ENCODE measurements around the gene SOX5. TPM values are rescaled to one million over a fixed set of nuclear protein-coding genes. Genes with fewer than 3 reads are reported as not detected.

The SOX5 gene
- total RNA-seq, 1 experiment from 2014 or later = 3.1 TPM

DNA sequence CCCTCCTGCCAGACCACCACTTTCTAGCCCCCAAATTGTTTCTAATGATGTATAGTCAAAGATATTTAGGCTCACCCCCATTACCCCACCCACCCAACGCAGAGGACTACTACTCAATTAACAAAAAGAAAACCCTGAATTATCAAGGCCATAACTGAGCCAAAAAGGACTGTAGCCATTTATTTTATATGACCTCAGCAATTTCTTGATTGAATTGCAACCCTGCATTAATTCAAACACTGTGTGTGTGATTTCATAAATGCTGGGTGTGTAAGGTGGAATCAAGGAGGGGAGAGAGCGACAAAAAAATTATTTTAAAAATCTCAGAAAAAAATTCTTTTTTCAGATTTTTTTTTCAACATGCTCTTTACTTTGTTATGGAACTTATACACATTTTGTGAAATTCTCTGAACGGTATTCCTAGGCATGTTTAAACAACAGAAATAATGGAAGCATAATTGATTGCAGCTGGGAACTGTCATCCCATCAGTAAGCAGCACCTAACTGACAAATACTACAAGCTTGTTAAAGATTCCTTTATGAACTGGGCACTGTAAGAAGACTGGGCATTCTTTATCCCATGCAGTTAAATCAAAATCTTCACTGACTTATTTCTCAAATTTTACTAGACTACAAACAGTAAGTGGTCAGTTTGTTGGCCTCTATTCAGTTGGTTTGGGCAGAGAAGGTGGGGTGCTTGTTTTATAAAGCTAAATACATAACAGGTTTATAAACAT is 179.1 kb downstream of the SOX5 start:
- H3T11ph ChIP-seq (ENCODE audit: low read length) = no peak overlapping the region
- H3K23me2 ChIP-seq (ENCODE audit: insufficient read length, low read depth, low read length, poor library complexity, severe bottlenecking) = no peaks in the 10 kb centered on the region
- no peak overlapping the region for H4K5ac ChIP-seq (ENCODE audit: insufficient read length, low read depth, low read length)
- H3K36me3 Mint-ChIP-seq (ENCODE audit: insufficient read depth in 1 of 3, low read depth in 3 of 3) = no peaks in the 10 kb centered on the region
- no peak overlapping the region for H3K56ac ChIP-seq (ENCODE audit: insufficient read length, low read depth, low read length)
- H3K14ac ChIP-seq (ENCODE audit: insufficient read depth, low read length) = no peak overlapping the region
- H4K8ac ChIP-seq (replicated peaks; ENCODE audit: insufficient read length, low read depth, low read length) = no peak overlapping the region
- no peak overlapping the region for H2BK5ac ChIP-seq (ENCODE audit: insufficient read length, low read length)
- peak overlapping the region in 2 of 3 experiments; percentile 44 to 65; a peak in 2 of 7 replicates for H3K27ac Mint-ChIP-seq
- no peaks in the 10 kb centered on the region for H3K27me3 ChIP-seq (ENCODE audit: insufficient read depth, low read length)
- no peaks in the 10 kb centered on the region for H3K9me3 ChIP-seq (ENCODE audit: control insufficient read depth, low read depth, low read length)
- no CpG with 5 or more reads among the region's 3 CpGs for WGBS (ENCODE audit: extremely low coverage, insufficient read length, low lambda C conversion rate)
- TF ChIP-seq, protein P1, sequence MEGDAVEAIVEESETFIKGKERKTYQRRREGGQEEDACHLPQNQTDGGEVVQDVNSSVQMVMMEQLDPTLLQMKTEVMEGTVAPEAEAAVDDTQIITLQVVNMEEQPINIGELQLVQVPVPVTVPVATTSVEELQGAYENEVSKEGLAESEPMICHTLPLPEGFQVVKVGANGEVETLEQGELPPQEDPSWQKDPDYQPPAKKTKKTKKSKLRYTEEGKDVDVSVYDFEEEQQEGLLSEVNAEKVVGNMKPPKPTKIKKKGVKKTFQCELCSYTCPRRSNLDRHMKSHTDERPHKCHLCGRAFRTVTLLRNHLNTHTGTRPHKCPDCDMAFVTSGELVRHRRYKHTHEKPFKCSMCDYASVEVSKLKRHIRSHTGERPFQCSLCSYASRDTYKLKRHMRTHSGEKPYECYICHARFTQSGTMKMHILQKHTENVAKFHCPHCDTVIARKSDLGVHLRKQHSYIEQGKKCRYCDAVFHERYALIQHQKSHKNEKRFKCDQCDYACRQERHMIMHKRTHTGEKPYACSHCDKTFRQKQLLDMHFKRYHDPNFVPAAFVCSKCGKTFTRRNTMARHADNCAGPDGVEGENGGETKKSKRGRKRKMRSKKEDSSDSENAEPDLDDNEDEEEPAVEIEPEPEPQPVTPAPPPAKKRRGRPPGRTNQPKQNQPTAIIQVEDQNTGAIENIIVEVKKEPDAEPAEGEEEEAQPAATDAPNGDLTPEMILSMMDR (conservative IDR thresholded peaks at IDR 0.05) = no peak
- H3K79me1 ChIP-seq (ENCODE audit: insufficient read depth, low read depth, low read length, poor library complexity, severe bottlenecking) = no peaks in the 10 kb centered on the region
- H3K4me1 ChIP-seq (ENCODE audit: insufficient read depth, low read length) = peaks cover 4% of the 10 kb centered on the region; the same call in 1 of the 2 replicates
- no peaks in the 10 kb centered on the region for H3K27me3 Mint-ChIP-seq (ENCODE audit: low read depth)
- peaks cover 35 to 36% of the 10 kb centered on the region in 2 experiments for H3K4me1 Mint-ChIP-seq
- H2BK15ac ChIP-seq (ENCODE audit: low read depth, low read length) = no peak overlapping the region
- H3K4ac ChIP-seq (ENCODE audit: low read depth, low read length) = no peak overlapping the region
- H3K79me2 ChIP-seq (ENCODE audit: insufficient read depth, low read length) = no peaks in the 10 kb centered on the region
- H3K4me2 ChIP-seq (ENCODE audit: insufficient read depth, insufficient read length, low read length) = no peak overlapping the region
- no peak overlapping the region for H2AFZ ChIP-seq (ENCODE audit: low read length)
- H2BK120ac ChIP-seq (ENCODE audit: low read depth, low read length, poor library complexity, severe bottlenecking) = no peak overlapping the region
- H3K9ac ChIP-seq (ENCODE audit: extremely low read depth, insufficient read length, low read length) = no peak overlapping the region
- DNase-seq = no peak
- no peak overlapping the region for H3K23ac ChIP-seq (ENCODE audit: insufficient read length, low read depth, low read length)
- no peak overlapping the region for H2AK5ac ChIP-seq (ENCODE audit: insufficient read length, low read length)
- H2BK20ac ChIP-seq (ENCODE audit: low read depth, low read length, poor library complexity, severe bottlenecking) = no peak overlapping the region
- H4K20me1 ChIP-seq (ENCODE audit: control insufficient read depth, insufficient read depth, insufficient read length) = no peaks in the 10 kb centered on the region
- no peak overlapping the region for H3K27ac ChIP-seq (ENCODE audit: insufficient read length, low read depth, low read length)
- no peak overlapping the region for H3K4me3 Mint-ChIP-seq
- no peaks in the 10 kb centered on the region for H3K9me3 Mint-ChIP-seq
- no peak overlapping the region for H2BK12ac ChIP-seq (ENCODE audit: insufficient read length, low read depth, low read length)
- no peak overlapping the region for H3K18ac ChIP-seq (ENCODE audit: insufficient read length, low read depth, low read length)
- no peak overlapping the region for H4K91ac ChIP-seq (ENCODE audit: insufficient read length, low read depth, low read length)

Data from H9 (cell line).